AG08395 (cell line): Measurements from ENCODE around the gene LMBR1.
A peak's percentile ranks its signal among the peaks of the same experiment; 100 is the strongest.
"Not testable (repeated sequence)": the region's sequence is repeated elsewhere in the genome, so short reads cannot be mapped to it uniquely, and the experiment has no call there.

Experiments used
- DNase-seq: peaks from one replicate; pipeline ENCODE4 v3.0.0; 2012; ENCODE audit warnings: mixed read lengths, low spot score

LMBR1 gene

DNA sequence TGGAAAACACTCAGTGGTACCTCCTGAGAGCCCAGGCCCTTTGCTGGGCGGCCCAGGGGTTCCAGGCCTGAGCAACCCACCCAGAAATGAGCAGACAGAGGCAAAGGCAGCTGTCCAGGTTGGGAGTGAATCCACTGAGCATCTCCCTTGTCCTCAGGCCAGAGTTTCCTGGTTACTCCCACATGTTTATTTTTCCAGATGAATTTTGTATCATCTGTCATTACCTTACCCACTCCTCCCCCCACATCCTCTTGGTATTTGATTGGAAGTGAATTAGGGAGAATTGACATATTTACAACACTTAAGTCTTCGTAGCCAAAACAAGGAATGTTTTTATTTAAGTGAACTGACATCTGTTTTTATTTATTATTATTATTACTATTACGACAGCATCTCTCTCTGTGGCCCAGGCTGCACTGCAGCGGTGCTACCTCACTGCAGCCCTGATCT is 13.2 kb upstream of the LMBR1 start:
- no peak for DNase-seq

DNA sequence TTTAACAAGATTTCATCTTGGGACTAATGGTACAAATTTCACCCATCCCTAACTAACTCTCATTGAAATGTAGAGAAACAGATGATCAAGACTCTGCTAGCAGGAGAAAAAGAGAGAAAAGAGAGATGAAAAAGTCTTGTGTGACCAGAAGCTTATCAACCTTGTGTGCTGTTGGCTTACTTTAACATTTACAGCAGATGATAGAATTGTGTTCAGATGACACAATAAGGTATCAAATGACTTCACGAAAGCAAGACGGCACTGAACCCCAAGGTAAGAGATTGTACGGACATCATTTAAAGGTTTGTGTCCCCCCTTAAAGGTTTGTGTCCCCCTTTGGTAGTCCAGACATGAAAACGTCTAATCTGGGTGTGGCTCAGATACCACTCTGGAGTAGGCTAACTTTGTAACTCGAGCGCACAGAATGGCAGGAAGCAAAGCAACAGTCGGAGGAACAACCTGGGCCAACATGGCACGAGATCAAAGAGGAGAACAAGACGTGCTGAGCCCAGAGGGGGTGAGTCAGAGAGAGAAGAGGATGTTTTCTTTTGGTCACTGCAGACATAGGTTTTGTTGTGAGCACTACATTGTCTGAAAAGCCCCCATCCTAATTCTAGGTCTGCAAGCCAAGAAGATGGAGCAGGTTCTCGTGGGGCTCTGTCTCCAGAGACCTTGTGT is 10.4 kb upstream of the LMBR1 start:
- DNase-seq = no peak

DNA sequence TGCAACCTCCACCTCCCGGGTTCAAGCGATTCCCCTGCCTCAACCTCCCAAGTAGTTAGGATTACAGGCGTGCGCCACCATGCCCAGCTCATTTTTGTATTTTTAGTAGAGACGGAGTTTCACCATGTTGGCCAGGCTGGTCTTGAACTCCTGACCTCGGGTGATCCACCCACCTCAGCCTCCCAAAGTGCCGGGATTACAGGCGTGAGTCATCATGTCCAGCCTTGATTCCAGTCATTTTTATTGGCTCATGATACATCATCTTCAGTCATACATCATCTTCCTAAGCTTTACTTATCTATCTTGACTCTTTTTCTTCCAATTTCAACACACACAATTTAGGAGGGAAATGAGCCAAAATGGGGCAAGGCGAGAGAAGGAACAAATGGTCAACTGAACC is 7.1 kb upstream of the LMBR1 start:
- DNase-seq = not testable (repeated sequence)

DNA sequence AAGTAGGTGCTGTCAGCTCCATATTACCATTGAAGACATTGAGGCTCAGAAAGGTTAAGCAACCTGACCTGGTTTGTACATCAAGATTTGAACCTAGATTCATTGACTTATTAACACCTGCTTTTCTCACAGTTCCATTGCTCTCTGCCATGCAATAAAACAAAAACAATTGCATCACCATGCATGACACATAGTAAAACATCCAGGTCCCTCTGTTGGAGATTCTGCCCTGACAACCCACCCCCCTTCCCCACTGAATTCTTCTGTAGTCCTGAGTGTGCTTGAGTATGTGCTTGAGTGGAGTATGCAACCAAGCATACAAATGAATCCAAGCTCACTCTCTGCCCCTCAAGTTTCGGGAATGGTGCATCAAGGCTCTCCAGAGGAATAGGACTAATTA is 6.0 kb upstream of the LMBR1 start:
- no peak for DNase-seq

DNA sequence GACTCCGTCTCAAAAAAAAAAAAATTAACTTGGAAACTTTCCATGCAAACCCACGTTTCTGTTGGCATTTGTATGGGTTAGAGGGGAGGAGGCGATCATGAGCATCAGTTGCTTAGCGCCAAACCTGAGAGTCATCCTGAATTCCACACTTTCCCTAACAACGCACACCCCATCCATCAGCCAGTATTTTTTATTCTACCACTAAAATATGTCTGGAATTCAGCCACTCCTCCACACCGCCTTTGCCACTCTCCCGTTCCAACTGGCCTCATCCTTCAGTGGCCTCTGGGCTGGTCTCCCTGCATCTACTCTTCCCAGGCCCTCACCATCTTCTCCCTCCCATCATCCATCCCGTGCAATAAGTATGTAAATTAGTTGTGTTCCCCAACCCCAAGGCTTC is 4.7 kb upstream of the LMBR1 start:
- DNase-seq = peak; percentile 26

DNA sequence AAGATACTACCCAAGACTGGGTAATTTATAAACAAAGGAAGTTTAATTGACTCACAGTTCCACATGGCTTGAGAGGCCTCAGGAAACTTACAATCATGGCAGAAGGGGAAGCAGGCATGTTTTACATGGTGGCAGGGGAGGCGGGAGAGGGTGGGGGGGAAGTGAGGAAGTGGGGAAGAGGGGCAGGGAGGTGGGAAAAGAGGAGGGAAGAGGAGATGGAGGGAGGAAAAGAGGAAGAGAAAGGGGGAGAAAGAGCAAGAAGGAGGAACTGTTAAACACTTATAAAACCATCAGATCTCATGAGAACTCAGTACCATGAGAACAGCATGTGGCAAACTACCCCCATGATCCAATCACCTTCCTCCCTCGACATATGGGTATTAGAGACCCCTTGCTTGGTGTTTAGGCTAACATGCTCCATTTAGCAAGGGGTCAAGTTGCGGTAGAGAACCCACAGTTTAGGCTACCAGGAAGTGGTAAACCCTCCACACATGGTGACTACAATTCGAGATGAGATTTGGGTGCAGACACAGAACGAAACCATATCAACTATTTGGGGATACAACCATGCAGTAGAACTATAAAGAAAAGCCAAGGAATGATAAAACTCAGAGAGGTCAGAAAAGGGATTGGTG is 3.5 kb upstream of the LMBR1 start:
- no peak for DNase-seq

DNA sequence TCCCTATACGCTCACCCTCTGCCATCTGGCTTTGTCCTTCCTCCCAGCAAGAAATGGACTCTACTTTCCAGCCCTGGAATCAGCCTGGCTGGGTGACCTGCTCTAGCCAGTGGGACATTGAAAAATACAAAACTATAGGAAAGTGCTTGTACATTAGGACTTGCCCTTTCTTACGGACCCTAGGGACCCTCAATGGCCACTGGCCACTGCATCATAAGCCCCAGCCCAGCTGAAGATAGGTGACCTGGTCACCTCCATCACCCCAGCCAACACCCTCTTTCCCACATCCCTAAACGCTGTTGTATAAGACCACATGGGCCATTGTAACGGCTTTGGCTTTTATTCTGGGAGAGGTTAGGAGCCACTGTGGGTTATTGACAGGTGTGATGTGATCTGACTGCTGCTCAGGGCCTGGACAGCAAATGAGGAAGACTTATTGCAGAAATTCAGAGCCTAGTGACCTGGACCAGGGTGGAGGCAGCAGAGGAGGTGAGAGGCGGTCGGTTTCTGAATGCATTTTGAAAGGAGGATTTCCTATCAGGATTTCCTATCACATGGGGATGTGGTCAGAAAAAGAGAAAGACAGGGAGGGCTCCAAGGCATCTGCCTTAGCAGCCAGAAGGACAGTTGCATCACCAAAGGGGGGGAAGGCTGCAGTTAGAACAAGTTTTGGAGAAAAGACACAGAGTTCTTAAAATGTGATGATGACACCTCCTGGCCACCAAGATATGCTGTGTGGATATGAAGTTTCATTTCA is 2.2 kb upstream of the LMBR1 start:
- no peak for DNase-seq

DNA sequence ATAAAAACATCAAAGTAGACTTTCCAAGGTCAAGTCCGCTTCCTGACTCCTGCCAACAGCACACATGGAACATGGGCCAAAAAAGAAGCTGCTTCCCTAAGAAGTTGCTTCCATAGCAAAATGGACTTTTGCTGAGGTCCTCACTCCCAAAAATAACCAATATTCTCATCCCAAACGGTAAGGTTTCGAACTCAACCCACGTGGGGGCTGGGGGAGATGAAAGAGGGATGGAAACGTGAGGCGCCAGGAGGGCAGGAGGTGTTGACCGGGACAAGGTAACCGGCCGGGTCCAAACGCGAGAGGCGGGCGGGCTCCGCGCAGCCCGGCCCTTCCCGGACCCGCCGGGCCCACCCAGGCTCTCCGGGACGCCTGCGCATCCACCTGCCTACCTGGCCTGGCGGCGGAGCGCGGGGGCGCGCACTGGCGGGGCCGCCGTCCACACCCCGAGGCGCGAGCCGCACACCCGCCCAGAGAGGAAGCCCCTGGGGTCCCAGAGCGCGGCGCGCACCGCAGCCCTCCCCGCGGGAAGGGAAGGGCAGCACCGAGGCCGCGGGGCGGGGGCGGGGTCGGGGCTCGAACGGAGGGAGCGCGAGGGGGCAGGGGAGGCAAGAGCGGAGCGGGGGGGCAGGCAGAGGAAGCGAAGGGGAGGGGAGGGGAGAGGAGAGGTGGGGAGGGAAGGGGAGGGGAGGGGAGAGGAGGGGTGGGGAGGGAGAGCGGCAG is 742 bp downstream of the LMBR1 start:
- DNase-seq = peak; percentile 28

DNA sequence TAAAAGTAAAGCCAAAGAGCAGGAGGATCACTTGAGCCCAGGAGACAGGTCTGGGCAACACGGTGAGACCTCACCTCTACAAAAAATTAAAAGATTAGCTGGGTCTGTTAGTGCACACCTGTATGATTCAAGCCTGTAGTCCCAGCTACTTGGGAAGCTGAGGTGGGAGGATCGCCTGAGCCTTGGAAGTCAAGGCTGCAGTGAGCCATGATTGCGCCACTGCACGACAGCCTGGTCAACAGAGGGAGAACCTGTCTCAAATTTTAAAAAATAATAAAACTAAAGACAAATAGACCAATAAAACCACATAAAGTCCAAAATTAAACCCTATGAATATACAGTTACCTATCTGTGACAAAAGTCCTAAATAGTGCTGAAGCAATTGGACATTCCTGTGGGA is 3.2 kb downstream of the LMBR1 start:
- DNase-seq = no peak

DNA sequence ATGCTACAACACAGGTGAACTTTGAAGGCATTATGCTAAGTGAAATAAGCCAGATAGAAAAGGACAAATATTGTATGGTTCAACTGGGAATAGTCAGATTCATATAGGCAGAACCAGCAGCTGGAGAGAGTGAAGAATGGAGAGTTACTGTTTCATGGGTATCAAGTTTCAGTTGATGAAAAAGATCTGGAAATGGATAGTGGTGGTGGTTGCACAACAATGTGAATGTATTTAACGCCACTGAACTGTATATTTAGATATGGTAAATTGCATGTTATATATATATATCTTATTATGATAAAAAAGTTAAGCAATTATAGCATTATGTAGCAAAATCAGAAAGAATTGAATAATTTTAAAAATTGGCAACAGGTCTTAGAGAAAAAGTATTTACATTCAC is 3.9 kb downstream of the LMBR1 start:
- DNase-seq = no peak

DNA sequence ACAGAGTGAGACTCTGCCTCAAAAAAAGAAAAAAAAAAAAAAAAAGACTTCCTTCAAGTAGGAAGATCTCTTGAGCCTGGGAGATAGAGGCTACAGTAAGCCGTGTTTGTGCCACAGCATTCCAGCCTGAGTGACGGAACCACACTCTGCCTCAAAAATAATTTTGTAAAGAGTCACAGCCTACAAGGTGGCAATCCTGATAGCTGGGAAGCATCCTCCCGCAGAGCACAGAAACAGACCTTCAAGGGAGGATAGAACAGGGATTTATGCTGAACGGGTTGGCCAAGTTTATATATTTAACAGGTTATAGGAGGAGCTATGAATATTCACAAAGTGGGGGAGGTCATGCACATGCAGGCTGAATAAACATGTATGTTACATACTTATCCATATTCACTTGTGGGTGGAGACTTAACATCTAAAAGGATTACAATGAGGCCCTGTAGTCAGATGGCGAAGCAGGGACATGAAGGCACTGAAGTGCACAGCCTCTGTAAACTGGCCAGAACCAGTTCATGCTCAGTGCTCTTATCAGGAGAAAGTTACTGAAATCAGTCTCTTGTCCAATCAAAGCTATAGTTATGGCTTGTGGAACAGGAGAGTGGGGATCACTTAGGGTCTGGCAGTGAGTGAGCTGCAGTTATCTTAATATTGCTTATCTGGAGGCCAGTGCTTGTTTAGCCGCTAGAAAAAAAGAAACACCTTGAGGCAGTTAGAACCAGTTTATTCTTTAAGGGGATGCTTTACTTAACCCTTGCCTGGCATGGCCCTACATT is 6.8 kb downstream of the LMBR1 start:
- no peak for DNase-seq

DNA sequence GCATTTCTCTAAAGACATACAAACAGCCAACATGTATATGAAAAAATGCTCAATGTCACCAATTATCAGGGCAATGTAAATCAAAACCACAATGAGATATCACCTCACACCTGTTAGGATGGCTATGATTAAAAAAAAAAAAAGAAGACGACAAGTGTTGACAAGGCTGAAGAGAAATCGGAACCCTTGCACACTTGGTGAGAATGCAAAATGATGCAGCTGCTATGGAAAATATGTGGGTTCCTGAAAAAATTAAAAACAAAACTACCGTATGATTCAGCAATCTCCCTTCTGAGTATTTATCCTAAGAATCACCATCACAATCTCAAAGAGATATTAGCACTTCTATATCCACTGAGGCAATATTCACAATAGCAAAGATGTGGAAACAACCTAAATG is 11.3 kb downstream of the LMBR1 start:
- no peak for DNase-seq

DNA sequence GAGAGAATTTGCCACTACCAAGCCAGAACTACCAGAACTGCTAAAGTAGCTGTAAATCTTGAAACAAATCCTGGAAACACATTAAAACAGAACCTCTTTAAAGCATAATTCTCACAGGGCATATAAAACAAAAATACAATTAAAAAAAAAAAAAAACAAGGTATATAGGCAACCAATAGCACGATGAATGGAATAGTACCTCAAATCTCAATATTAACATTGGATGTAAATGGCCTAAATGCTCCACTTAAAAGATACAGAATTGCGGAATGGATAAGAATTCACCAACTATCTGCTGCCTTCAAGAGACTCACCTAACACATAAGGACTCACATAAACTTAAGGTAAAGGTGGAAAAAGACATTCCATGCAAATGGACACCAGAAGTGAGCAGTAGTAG is 17.2 kb downstream of the LMBR1 start:
- no peak for DNase-seq

DNA sequence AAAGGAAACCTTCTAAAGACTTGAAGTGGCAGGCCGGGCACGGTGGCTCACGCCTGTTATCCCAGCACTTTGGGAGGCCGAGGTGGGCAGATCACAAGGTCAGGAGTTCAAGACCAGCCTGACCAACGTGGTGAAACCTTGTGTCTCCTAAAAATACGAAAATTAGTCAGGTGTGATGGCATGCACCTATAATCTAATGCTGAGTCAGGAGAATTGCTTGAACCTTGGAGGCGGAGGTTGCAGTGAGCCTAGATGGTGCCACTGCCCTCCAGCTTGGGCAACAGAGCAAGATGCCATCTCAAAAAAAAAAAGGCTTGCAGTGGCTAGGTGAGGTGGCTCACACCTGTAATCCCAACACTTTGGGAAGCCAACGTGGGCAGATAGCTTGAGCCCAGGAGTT is 24.6 kb downstream of the LMBR1 start:
- DNase-seq = not testable (repeated sequence)

DNA sequence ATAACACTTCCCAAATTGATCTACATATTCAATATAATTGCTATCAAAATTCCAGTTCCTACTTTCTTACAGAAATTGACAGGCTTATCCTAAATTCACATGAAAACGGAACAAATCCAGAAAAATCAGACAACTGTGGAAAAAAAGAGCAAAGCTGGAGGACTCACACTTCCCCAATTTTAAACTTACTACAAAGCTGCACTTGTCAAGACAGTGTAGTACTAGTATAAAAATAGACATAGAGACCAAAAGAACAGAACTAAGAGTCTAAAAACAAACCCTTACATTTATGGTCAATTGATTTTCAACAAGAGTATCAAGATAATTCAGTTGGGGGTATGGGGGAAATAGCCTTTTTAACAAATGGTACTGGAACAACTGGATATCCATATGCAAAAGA is 27.5 kb downstream of the LMBR1 start:
- no peak for DNase-seq

DNA sequence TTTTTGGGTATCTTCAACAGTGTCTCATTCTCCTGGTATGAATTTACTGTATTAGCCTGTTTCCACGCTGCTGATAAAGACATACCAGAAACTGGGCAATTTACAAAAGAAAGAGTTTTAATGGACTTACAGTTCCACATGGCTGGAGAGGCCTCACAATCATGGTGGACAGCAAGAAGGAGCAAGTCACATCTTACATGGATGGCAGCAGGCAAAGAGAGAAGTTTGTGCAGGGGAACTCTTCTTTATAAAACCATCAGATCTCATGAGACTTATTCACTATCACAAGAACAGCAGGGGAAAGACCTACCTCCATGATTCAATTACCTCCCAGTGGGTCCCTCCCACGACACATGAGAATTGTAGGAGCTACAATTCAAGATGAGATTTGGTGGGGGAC is 31.0 kb downstream of the LMBR1 start:
- DNase-seq = not testable (repeated sequence)

DNA sequence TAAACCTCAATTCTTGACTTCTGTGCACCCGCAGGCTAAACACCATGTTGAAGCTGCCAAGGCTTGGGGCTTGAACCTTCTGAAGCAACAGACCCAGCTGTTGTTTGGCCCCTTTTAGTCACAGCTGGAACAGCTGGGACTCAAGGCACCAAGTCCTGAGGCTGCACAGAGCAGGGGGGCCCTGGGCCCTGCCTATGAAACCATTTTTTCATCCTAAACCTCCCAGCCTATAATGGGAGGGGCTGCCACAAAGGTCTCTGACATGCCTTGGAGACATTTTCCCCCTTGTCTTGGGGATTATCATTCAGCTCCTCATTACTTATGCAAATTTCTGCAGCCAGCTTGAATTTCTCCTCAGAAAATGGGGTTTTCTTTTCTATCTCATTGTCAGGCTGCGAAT is 31.8 kb downstream of the LMBR1 start:
- DNase-seq = no peak

DNA sequence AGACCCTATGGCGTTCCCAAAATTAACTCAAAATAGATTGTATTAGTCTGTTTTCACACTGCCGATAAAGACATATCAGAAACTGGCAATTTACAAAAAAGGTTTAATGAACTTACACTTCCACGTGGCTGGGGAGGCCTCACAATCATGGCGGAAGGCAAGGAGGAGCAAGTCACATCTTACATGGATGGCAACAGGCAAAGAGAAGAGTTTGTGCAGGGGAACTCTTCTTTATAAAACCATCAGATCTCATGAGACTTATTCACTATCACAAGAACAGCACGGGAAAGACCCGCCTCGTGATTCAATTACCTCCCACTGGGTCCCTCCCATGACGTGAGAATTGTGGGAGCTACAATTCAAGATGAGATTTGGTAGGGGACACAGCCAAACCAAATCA is 32.9 kb downstream of the LMBR1 start:
- not testable (repeated sequence) for DNase-seq

DNA sequence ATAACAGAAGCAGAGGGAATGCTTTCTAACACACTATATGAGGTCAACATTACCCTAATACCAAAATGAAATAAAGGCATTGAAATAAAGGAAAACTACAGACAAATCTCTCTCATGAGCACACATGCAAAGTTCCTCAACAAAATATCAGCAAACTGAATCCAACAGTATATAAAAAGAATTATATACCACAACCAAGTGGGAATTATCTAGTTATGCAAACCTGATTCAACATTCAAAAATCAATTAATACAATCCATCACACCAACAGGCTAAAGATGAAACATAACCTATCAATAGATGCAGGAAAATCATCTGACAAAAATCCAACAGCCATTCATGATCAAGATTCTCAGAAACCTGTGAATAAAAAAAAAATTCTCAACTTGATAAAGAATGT is 34.5 kb downstream of the LMBR1 start:
- DNase-seq = no peak

DNA sequence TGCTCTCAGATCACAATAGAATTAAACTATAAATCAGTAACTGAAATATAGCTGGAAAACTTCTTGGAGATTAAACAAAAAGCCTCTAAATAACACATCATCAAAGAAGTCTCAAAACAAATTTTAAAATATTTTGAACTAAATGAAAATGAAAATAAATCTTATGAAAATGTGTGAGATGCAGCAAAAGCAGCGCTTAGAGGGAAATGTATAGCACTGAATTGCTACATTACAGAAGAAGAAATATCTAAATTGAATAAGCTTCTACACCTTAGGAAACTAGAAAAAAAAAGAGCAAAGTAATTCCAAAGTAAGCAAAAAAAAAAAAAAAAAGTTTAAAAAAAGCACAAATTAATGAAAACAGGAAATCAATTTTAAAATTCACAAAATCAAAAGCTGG is 35.2 kb downstream of the LMBR1 start:
- no peak for DNase-seq

DNA sequence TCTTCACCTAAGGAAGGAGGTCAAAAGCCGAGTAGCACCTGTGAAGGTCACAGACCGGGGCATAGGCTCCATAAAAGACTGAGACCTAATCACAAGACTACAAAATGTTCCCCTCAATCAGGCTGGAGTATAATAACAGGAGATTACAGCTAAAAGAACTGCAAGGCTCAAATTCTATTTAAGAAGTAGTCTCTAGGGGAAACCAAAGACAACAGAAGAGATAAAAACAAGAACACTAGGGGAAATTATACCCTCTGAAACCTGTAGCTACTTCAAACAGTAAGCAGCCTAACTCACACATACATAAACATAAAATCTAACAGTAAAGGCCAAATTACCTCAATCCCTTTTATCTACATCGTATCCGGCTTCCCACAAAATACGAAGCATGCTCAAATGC is 38.3 kb downstream of the LMBR1 start:
- no peak for DNase-seq

DNA sequence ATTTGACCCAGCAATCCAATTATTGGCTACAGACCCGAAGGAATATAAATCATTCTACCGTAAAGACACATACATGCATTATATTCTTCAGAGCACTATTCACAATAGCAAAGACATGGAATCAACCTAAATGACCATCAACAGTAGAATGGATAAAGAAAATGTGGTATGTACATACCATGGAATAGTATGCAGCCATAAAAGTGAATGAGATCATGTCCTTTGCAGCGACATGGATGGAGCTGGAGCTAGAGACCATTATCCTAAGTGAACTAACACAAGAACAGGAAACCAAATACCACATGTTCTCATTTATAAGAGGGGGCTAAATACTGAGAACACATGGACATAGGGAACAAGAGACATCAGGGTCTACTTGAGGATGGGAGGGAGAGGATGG is 44.0 kb downstream of the LMBR1 start:
- no peak for DNase-seq
